ENCODE measurements around the gene MICAL3.
A peak's percentile ranks its signal among the peaks of the same experiment; 100 is the strongest.

MICAL3 gene

GRCh38 chr22:17841836-17842235 lies 182.5 kb downstream of the MICAL3 start:
- Histone ChIP-seq H3K18ac (ENCODE audit: low read length) (no peak overlapping the region), H3K23ac (ENCODE audit: low read length) (no peak overlapping the region), H3K4me2 (ENCODE audit: low read length) (no peak overlapping the region), H3K4ac (ENCODE audit: low read depth, low read length) (no peak overlapping the region), H2AK5ac (ENCODE audit: low read length) (no peak overlapping the region), H2BK5ac (ENCODE audit: low read depth, low read length, poor library complexity) (no peak overlapping the region), H3K79me1 (ENCODE audit: low read length) (peaks cover 4% of the 10 kb centered on the region), H3K4me1 (ENCODE audit: control insufficient read depth in 1 of 2, insufficient read depth in 2 of 2, low read length in 2 of 2) (peaks cover 26 to 35% of the 10 kb centered on the region in 2 experiments), H3K9me3 (ENCODE audit: insufficient read depth, low read depth, low read length) (peaks cover 3% of the 10 kb centered on the region), H2BK120ac (ENCODE audit: insufficient read depth, low read length, poor library complexity) (no peak overlapping the region), H3K36me3 (ENCODE audit: control insufficient read depth in 1 of 2, insufficient read depth in 2 of 2, low read length in 2 of 2) (peaks cover 2 to 10% of the 10 kb centered on the region in 2 experiments), H3K9ac (ENCODE audit: low read length) (no peak overlapping the region), H3K14ac (ENCODE audit: low read length) (no peak overlapping the region), H4K12ac (ENCODE audit: low read depth, low read length) (no peak overlapping the region), H3K27ac (ENCODE audit: low read depth, low read length) (no peak overlapping the region), H4K8ac (ENCODE audit: low read depth, low read length) (no peak overlapping the region), H3K27me3 (ENCODE audit: insufficient read depth, low read length) (no peaks in the 10 kb centered on the region), H3K4me3 (ENCODE audit: low read depth, low read length) (peak overlapping the region; percentile 18), H2BK12ac (ENCODE audit: low read length) (no peak overlapping the region), H3K79me2 (ENCODE audit: control insufficient read depth, insufficient read depth, low read length, poor library complexity) (no peaks in the 10 kb centered on the region), H2AFZ (ENCODE audit: insufficient read depth, low read length, poor library complexity) (no peak overlapping the region), H4K91ac (ENCODE audit: low read depth, low read length) (no peak overlapping the region)
- no peak for DNase-seq
- WGBS (ENCODE audit: extremely low coverage, insufficient coverage, insufficient read length), result no CpG with 5 or more reads among the region's 16 CpGs

- H3K4me3 ChIP-seq (ENCODE audit: low read depth, low read length), result no peak overlapping the region
- H2AK5ac ChIP-seq (ENCODE audit: low read length), result no peak overlapping the region
- no peak overlapping the region for H3K14ac ChIP-seq (ENCODE audit: low read length)
- DNase-seq, result no peak
- H2BK120ac ChIP-seq (ENCODE audit: insufficient read depth, low read length, poor library complexity), result no peak overlapping the region
- no peaks in the 10 kb centered on the region for H3K27me3 ChIP-seq (ENCODE audit: insufficient read depth, low read length)
- peaks cover 3% of the 10 kb centered on the region for H3K9me3 ChIP-seq (ENCODE audit: insufficient read depth, low read depth, low read length)
- no peak overlapping the region for H4K91ac ChIP-seq (ENCODE audit: low read depth, low read length)
- no peak overlapping the region for H3K23ac ChIP-seq (ENCODE audit: low read length)
- H3K9ac ChIP-seq (ENCODE audit: low read length), result no peak overlapping the region
- WGBS (ENCODE audit: extremely low coverage, insufficient coverage, insufficient read length), result no CpG with 5 or more reads among the region's 13 CpGs
- H4K8ac ChIP-seq (ENCODE audit: low read depth, low read length), result no peak overlapping the region
- H4K12ac ChIP-seq (ENCODE audit: low read depth, low read length), result no peak overlapping the region
- H3K36me3 ChIP-seq (ENCODE audit: control insufficient read depth in 1 of 2, insufficient read depth in 2 of 2, low read length in 2 of 2), result peaks cover 6 to 12% of the 10 kb centered on the region in 2 experiments
- H3K4me2 ChIP-seq (ENCODE audit: low read length), result no peak overlapping the region
- H3K18ac ChIP-seq (ENCODE audit: low read length), result no peak overlapping the region
- H2AFZ ChIP-seq (ENCODE audit: insufficient read depth, low read length, poor library complexity), result no peak overlapping the region
- H3K79me1 ChIP-seq (ENCODE audit: low read length), result no peaks in the 10 kb centered on the region
- no peak overlapping the region for H2BK12ac ChIP-seq (ENCODE audit: low read length)
- H3K4me1 ChIP-seq (ENCODE audit: control insufficient read depth in 1 of 2, insufficient read depth in 2 of 2, low read length in 2 of 2), result peaks cover 10 to 22% of the 10 kb centered on the region in 2 experiments
- H3K27ac ChIP-seq (ENCODE audit: low read depth, low read length), result no peak overlapping the region
- no peak overlapping the region for H2BK5ac ChIP-seq (ENCODE audit: low read depth, low read length, poor library complexity)
- H3K4ac ChIP-seq (ENCODE audit: low read depth, low read length), result no peak overlapping the region
- H3K79me2 ChIP-seq (ENCODE audit: control insufficient read depth, insufficient read depth, low read length, poor library complexity), result no peaks in the 10 kb centered on the region
These were observed 186.0 kb downstream of the MICAL3 start for GRCh38 chr22:17838180-17838865.

GRCh38 chr22:17836992-17837742 lies 187.2 kb downstream of the MICAL3 start:
- Histone ChIP-seq H2BK120ac (ENCODE audit: insufficient read depth, low read length, poor library complexity) (no peak overlapping the region), H2BK12ac (ENCODE audit: low read length) (no peak overlapping the region), H3K23ac (ENCODE audit: low read length) (no peak overlapping the region), H3K27ac (ENCODE audit: low read depth, low read length) (no peak overlapping the region), H3K27me3 (ENCODE audit: insufficient read depth, low read length) (no peaks in the 10 kb centered on the region), H3K79me2 (ENCODE audit: control insufficient read depth, insufficient read depth, low read length, poor library complexity) (no peaks in the 10 kb centered on the region), H3K4me1 (ENCODE audit: control insufficient read depth in 1 of 2, insufficient read depth in 2 of 2, low read length in 2 of 2) (peaks cover 8 to 21% of the 10 kb centered on the region in 2 experiments), H4K12ac (ENCODE audit: low read depth, low read length) (no peak overlapping the region), H3K18ac (ENCODE audit: low read length) (no peak overlapping the region), H3K36me3 (ENCODE audit: control insufficient read depth in 1 of 2, insufficient read depth in 2 of 2, low read length in 2 of 2) (peaks cover 12 to 15% of the 10 kb centered on the region in 2 experiments), H4K8ac (ENCODE audit: low read depth, low read length) (no peak overlapping the region), H3K4me3 (ENCODE audit: low read depth, low read length) (peak overlapping the region; percentile 26), H4K91ac (ENCODE audit: low read depth, low read length) (no peak overlapping the region), H3K79me1 (ENCODE audit: low read length) (no peaks in the 10 kb centered on the region), H3K4ac (ENCODE audit: low read depth, low read length) (no peak overlapping the region), H3K9me3 (ENCODE audit: insufficient read depth, low read depth, low read length) (peaks cover 3% of the 10 kb centered on the region), H2BK5ac (ENCODE audit: low read depth, low read length, poor library complexity) (no peak overlapping the region), H3K9ac (ENCODE audit: low read length) (no peak overlapping the region), H3K4me2 (ENCODE audit: low read length) (no peak overlapping the region), H2AFZ (ENCODE audit: insufficient read depth, low read length, poor library complexity) (no peak overlapping the region), H2AK5ac (ENCODE audit: low read length) (no peak overlapping the region), H3K14ac (ENCODE audit: low read length) (no peak overlapping the region)
- WGBS (ENCODE audit: extremely low coverage, insufficient coverage, insufficient read length), result no CpG with 5 or more reads among the region's 14 CpGs
- DNase-seq, result peak; percentile 77 to 91

- Histone ChIP-seq H3K27me3 (ENCODE audit: insufficient read depth, low read length) (no peaks in the 10 kb centered on the region), H2BK120ac (ENCODE audit: insufficient read depth, low read length, poor library complexity) (no peak overlapping the region), H3K18ac (ENCODE audit: low read length) (no peak overlapping the region), H3K4me2 (ENCODE audit: low read length) (no peak overlapping the region), H3K79me1 (ENCODE audit: low read length) (no peaks in the 10 kb centered on the region), H3K23ac (ENCODE audit: low read length) (no peak overlapping the region), H3K27ac (ENCODE audit: low read depth, low read length) (no peak overlapping the region), H3K79me2 (ENCODE audit: control insufficient read depth, insufficient read depth, low read length, poor library complexity) (no peaks in the 10 kb centered on the region), H2BK5ac (ENCODE audit: low read depth, low read length, poor library complexity) (no peak overlapping the region), H2AK5ac (ENCODE audit: low read length) (no peak overlapping the region), H3K36me3 (ENCODE audit: control insufficient read depth in 1 of 2, insufficient read depth in 2 of 2, low read length in 2 of 2) (peaks cover 12 to 13% of the 10 kb centered on the region in 2 experiments), H4K8ac (ENCODE audit: low read depth, low read length) (no peak overlapping the region), H3K9ac (ENCODE audit: low read length) (no peak overlapping the region), H4K91ac (ENCODE audit: low read depth, low read length) (no peak overlapping the region), H3K4me3 (ENCODE audit: low read depth, low read length) (no peak overlapping the region), H3K4me1 (ENCODE audit: control insufficient read depth in 1 of 2, insufficient read depth in 2 of 2, low read length in 2 of 2) (peaks cover 6 to 13% of the 10 kb centered on the region in 2 experiments), H3K14ac (ENCODE audit: low read length) (no peak overlapping the region), H4K12ac (ENCODE audit: low read depth, low read length) (no peak overlapping the region), H3K4ac (ENCODE audit: low read depth, low read length) (no peak overlapping the region), H3K9me3 (ENCODE audit: insufficient read depth, low read depth, low read length) (peaks cover 5% of the 10 kb centered on the region), H2AFZ (ENCODE audit: insufficient read depth, low read length, poor library complexity) (no peak overlapping the region), H2BK12ac (ENCODE audit: low read length) (no peak overlapping the region)
- no peak for DNase-seq
- WGBS (ENCODE audit: extremely low coverage, insufficient coverage, insufficient read length), result no CpG with 5 or more reads among the region's 6 CpGs
These were observed 189.1 kb downstream of the MICAL3 start for GRCh38 chr22:17835256-17835655.
